Cerebellar cortex (tissue), 1 donor: ENCODE measurements around the gene TNK1.
A peak's percentile ranks its signal among the peaks of the same experiment; 100 is the strongest.
"Not testable (repeated sequence)": the region's sequence is repeated elsewhere in the genome, so short reads cannot be mapped to it uniquely, and the experiment has no call there.

Experiments
- DNase-seq: peaks from one replicate; pipeline ENCODE4 v3.0.0-alpha.2; 2015; ENCODE audit warnings: low spot score

Gene TNK1

GRCh38 chr17:7355053-7355452 is 25.8 kb upstream of the TNK1 start, which contains the start of gene TMEM95:
Gene TMEM95 (plus strand): TSS chr17:7355156. CDS start chr17:7355205, 49 bp downstream.
- peak; percentile 33 for DNase-seq

GRCh38 chr17:7355573-7355972 is 25.3 kb upstream of the TNK1 start:
- no peak for DNase-seq

GRCh38 chr17:7356072-7356549 is 24.8 kb upstream of the TNK1 start:
- DNase-seq = peak; percentile 85

- no peak for DNase-seq
Observed at GRCh38 chr17:7356756-7357155, 24.1 kb upstream of the TNK1 start.

- DNase-seq = no peak
Observed at GRCh38 chr17:7357381-7357780, 23.5 kb upstream of the TNK1 start.

- no peak for DNase-seq
Observed at GRCh38 chr17:7361906-7362305, 19.0 kb upstream of the TNK1 start.

- no peak for DNase-seq
Observed at GRCh38 chr17:7363311-7363710, 17.6 kb upstream of the TNK1 start.

GRCh38 chr17:7365963-7366362 is 14.9 kb upstream of the TNK1 start:
- DNase-seq = not testable (repeated sequence)

- DNase-seq = no peak
Observed at GRCh38 chr17:7367083-7367482, 13.8 kb upstream of the TNK1 start.

GRCh38 chr17:7367918-7368598 is 12.8 kb upstream of the TNK1 start:
- DNase-seq = no peak

- not testable (repeated sequence) for DNase-seq
Observed at GRCh38 chr17:7368599-7368994, 12.3 kb upstream of the TNK1 start.

- DNase-seq = no peak
Observed at GRCh38 chr17:7369825-7370224, 11.1 kb upstream of the TNK1 start.

- DNase-seq = no peak
Observed at GRCh38 chr17:7370853-7371252, 10.0 kb upstream of the TNK1 start.

GRCh38 chr17:7374353-7374752 is 6.5 kb upstream of the TNK1 start:
- no peak for DNase-seq

GRCh38 chr17:7379134-7379533 is 1.8 kb upstream of the TNK1 start:
- DNase-seq = no peak

- DNase-seq = peak; percentile 47
Observed at GRCh38 chr17:7380321-7380720, 568 bp upstream of the TNK1 start.

GRCh38 chr17:7382901-7383300 is 2.0 kb downstream of the TNK1 start:
- DNase-seq = no peak

- DNase-seq = no peak
Observed at GRCh38 chr17:7383371-7383741, 2.5 kb downstream of the TNK1 start.

GRCh38 chr17:7383742-7384488 is 3.0 kb downstream of the TNK1 start:
- peak; percentile 70 for DNase-seq

- DNase-seq = no peak
Observed at GRCh38 chr17:7384489-7385081, 3.7 kb downstream of the TNK1 start.

GRCh38 chr17:7388856-7389255 is 8.0 kb downstream of the TNK1 start:
- DNase-seq = no peak

GRCh38 chr17:7389924-7390910 is 9.3 kb downstream of the TNK1 start:
- no peak for DNase-seq
